A549 (cell line): ENCODE data around the gene MED13L. TPM values are rescaled to one million over a fixed set of nuclear protein-coding genes. Genes with fewer than 3 reads are reported as not detected.
A peak's percentile ranks its signal among the peaks of the same experiment; 100 is the strongest.

Experiments
- ATAC-seq, 2 experiments: fragments of 200-7000 bp in 1 of 2; fragments of >200 bp in 1 of 2; cut with Nextera tagmentation in 1 of 2; cut with Tn5 transposase in 1 of 2; 3 replicates each; pipeline versions ENCODE4 v1.8.0 to v1.9.1; 2018 to 2020; ENCODE audit warnings: mild to moderate bottlenecking in 1 of 2, moderate library complexity in 1 of 2
- CTCF ChIA-PET: fragments of 300-600 bp; sonication (Branson Sonifier 250); formaldehyde crosslinking; extraction: SDS; loops from one replicate; lab custom pipeline; 2021; ENCODE audit warnings: antibody characterized with exemption, inconsistent platforms; lab: Yijun Ruan, JAX
- POLR2A ChIA-PET: fragments of 350-600 bp; formaldehyde crosslinking; extraction: SDS; loops from one replicate; lab custom pipeline; 2021; ENCODE audit warnings: antibody characterized with exemption, inconsistent platforms; lab: Yijun Ruan, JAX
- DNase-seq, 2 experiments: peaks; one replicate each; pipeline versions ENCODE4 v3.0.0 to v3.0.0-alpha.2; 2011 to 2016; ENCODE audit warnings: low read depth in 1 of 2, low spot score in 1 of 2
- FAIRE-seq: peaks from 2 replicates; lab custom pipeline; 2011; peaks lifted over from hg19 to GRCh38; lab: Jason Lieb, UNC
- H3K27ac ChIP-seq, 2 experiments: fragments of >200 bp; sonication (Bioruptor Twin); formaldehyde crosslinking; 3 replicates each; pipeline ENCODE4 v1.5.1; 2016 to 2017
- H3K4me1 ChIP-seq: fragments of >200 bp; sonication (Bioruptor Twin); formaldehyde crosslinking; 3 replicates; pipeline ENCODE4 v1.6.1; 2016
- H3K4me2 ChIP-seq: fragments of >200 bp; sonication (Bioruptor Twin); formaldehyde crosslinking; 3 replicates; pipeline ENCODE4 v1.6.1; 2016
- H3K4me3 ChIP-seq: fragments of >200 bp; sonication (Bioruptor Twin); formaldehyde crosslinking; 3 replicates; pipeline ENCODE4 v1.5.1; 2016
- H3K9me3 ChIP-seq: fragments of >200 bp; sonication (Bioruptor Twin); formaldehyde crosslinking; 3 replicates; pipeline ENCODE4 v1.6.1; 2016
- CBX8 ChIP-seq: fragments of 200-600 bp; sonication (generic); IDR thresholded peaks from 2 replicates; pipeline ENCODE4 v1.6.1; 2016
- CHD4 ChIP-seq: fragments of 200-600 bp; sonication (generic); IDR thresholded peaks from 2 replicates; pipeline ENCODE4 v1.6.1; 2016; ENCODE audit warnings: antibody characterized with exemption, mild to moderate bottlenecking, borderline replicate concordance
- EHF ChIP-seq: fragments of 250-450 bp; sonication (Bioruptor Pico); IDR thresholded peaks from 2 replicates; pipeline ENCODE4 v1.5.0; 2020; ENCODE audit warnings: mild to moderate bottlenecking
- GATA3 ChIP-seq: IDR thresholded peaks from 2 replicates; pipeline ENCODE4 v1.6.1; 2012; ENCODE audit warnings: borderline replicate concordance
- HDAC2 ChIP-seq: fragments of 200-600 bp; sonication (generic); IDR thresholded peaks from 2 replicates; pipeline ENCODE4 v1.6.1; 2016
- HEYL ChIP-seq: fragments of 250-450 bp; sonication (Bioruptor Pico); IDR thresholded peaks from 2 replicates; pipeline ENCODE4 v1.8.0; 2021; ENCODE audit warnings: mild to moderate bottlenecking, moderate library complexity
- JUNB ChIP-seq: fragments of >200 bp; sonication (Bioruptor Twin); formaldehyde crosslinking; IDR thresholded peaks from 2 replicates; pipeline ENCODE4 v1.6.1; 2016
- KDM5A ChIP-seq: fragments of 200-600 bp; sonication (generic); IDR thresholded peaks from 2 replicates; pipeline ENCODE4 v1.6.1; 2016; ENCODE audit warnings: antibody characterized with exemption, mild to moderate bottlenecking
- MAFK ChIP-seq: fragments of 450-650 bp; IDR thresholded peaks from 2 replicates; pipeline ENCODE4 v1.6.1; 2014; ENCODE audit not compliant: partially characterized antibody
- MAZ ChIP-seq: fragments of 150-350 bp; IDR thresholded peaks from 2 replicates; pipeline ENCODE4 v1.6.1; 2014; ENCODE audit warnings: antibody characterized with exemption, low read depth, low read length, borderline replicate concordance
- MYC ChIP-seq: IDR thresholded peaks from 2 replicates; pipeline ENCODE4 v1.6.1; 2012; ENCODE audit warnings: mild to moderate bottlenecking, inconsistent platforms, low read length, improper control_type of control experiment, borderline replicate concordance
- NFE2L2 ChIP-seq: fragments of 150-350 bp; conservative IDR thresholded peaks from 2 replicates; pipeline ENCODE4 v1.6.1; 2014; ENCODE audit warnings: low read length
- NPAS2 ChIP-seq: fragments of 250-450 bp; sonication (Bioruptor Pico); IDR thresholded peaks from 2 replicates; pipeline ENCODE4 v1.8.0; 2022; ENCODE audit warnings: mild to moderate bottlenecking, moderate library complexity, borderline replicate concordance
- NR3C1 ChIP-seq: fragments of >200 bp; sonication (Bioruptor Twin); formaldehyde crosslinking; IDR thresholded peaks from 3 replicates; pipeline ENCODE4 v1.6.1; 2017
- PHF8 ChIP-seq: fragments of 200-600 bp; sonication (generic); IDR thresholded peaks from 2 replicates; pipeline ENCODE4 v1.6.1; 2016; ENCODE audit warnings: low read depth, mild to moderate bottlenecking, antibody characterized with exemption, moderate library complexity, borderline replicate concordance
- POLR2A ChIP-seq: IDR thresholded peaks from 2 replicates; pipeline ENCODE4 v1.6.1; 2012; ENCODE audit warnings: mild to moderate bottlenecking, low read length
- SMC3 ChIP-seq: fragments of >200 bp; sonication (Bioruptor Twin); formaldehyde crosslinking; IDR thresholded peaks from 3 replicates; pipeline ENCODE4 v1.6.1; 2018; ENCODE audit warnings: inconsistent platforms
- SREBF2 ChIP-seq: fragments of 450-650 bp; IDR thresholded peaks from 2 replicates; pipeline ENCODE4 v1.6.1; 2014; ENCODE audit warnings: mild to moderate bottlenecking, moderate library complexity
- TFCP2L1 ChIP-seq: fragments of 250-450 bp; sonication (Bioruptor Pico); IDR thresholded peaks from 2 replicates; pipeline ENCODE4 v1.5.0; 2021; ENCODE audit warnings: mild to moderate bottlenecking
- TP53 ChIP-seq: fragments of 250-450 bp; sonication (Bioruptor Pico); IDR thresholded peaks from 2 replicates; pipeline ENCODE4 v1.5.0; 2021; ENCODE audit warnings: mild to moderate bottlenecking, moderate library complexity
- ZNF302 ChIP-seq: fragments of 250-450 bp; sonication (Bioruptor Pico); IDR thresholded peaks from 2 replicates; pipeline ENCODE4 v1.9.0; 2021; ENCODE audit warnings: inconsistent platforms, mild to moderate bottlenecking, moderate library complexity
- WGBS: methylation state at CpG from one replicate; pipeline ENCODE4 v1.1.6; 2017; ENCODE audit errors: missing lambda C conversion rate; 5-methylcytosine and 5-hydroxymethylcytosine counted together
- polyA plus RNA-seq, 4 experiments: library from polyadenylated mRNA; depleted of rRNA in 3 of 4; stranded (reverse); fragments of >200 nt; fragmentation: RNase III in 1 of 4; extraction: RNeasy Plus Mini Kit Qiagen cat#74134 plus additional on column Dnase treatment in 1 of 4; gene quantifications; 2 replicates in 3 of 4; 3 replicates in 1 of 4; pipeline ENCODE4 v1.2.3, GENCODE V29; 2011 to 2017
- TF ChIP-seq, protein P1 (sequence below): fragments of 150-350 bp; IDR thresholded peaks from 2 replicates; pipeline ENCODE4 v1.6.1; 2014; ENCODE audit warnings: low read depth, mild to moderate bottlenecking, low read length
- TF ChIP-seq, protein P2 (sequence below): fragments of 250-450 bp; sonication (Bioruptor Pico); IDR thresholded peaks from 2 replicates; pipeline ENCODE4 v1.5.0; 2020; ENCODE audit warnings: low read depth, mild to moderate bottlenecking, moderate library complexity
- TF ChIP-seq, protein P3 (sequence below): fragments of >200 bp; sonication (Bioruptor Twin); formaldehyde crosslinking; IDR thresholded peaks from 2 replicates; pipeline ENCODE4 v1.6.1; 2016
- TF ChIP-seq, protein P4 (sequence below): IDR thresholded peaks from 2 replicates; pipeline ENCODE4 v1.6.1; 2012
- TF ChIP-seq, protein P5 (sequence below): fragments of >200 bp; sonication (Bioruptor Twin); formaldehyde crosslinking; IDR thresholded peaks from 3 replicates; pipeline ENCODE4 v1.6.1; 2016
- TF ChIP-seq, protein P6 (sequence below): IDR thresholded peaks from 2 replicates; pipeline ENCODE4 v1.6.1; 2012
- TF ChIP-seq, protein P7 (sequence below): fragments of 200-600 bp; sonication (generic); IDR thresholded peaks from 2 replicates; pipeline ENCODE4 v1.6.1; 2016; ENCODE audit warnings: antibody characterized with exemption, mild to moderate bottlenecking, moderate library complexity

MED13L gene
- polyA plus RNA-seq, 2 of the 4 experiments (the other 2 are of a cell fraction), result 23.2 to 134 TPM

DNA sequence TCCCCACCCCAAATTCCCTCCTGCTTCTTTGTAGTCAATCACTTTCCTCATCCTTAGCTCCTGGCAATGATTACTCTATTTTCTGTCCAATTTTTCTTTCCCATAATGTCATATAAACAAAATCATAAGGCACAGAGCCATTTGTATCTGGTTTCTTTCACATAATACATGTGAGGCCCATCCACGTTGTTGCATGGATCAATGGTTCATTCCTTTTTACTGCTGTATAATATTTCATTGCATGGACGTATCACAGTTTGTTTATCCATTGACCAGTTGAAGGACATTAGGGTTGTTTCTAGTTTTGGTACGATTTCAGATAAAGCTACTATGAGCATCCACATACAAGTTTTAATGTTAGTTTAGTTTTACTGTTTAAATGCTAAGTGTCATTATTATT, 13.7 kb upstream of the MED13L start:
- no peak for FAIRE-seq
- H3K4me1 ChIP-seq, result peaks cover 17% of the 10 kb centered on the region
- WGBS, result 73% methylated on average over 3 of the region's 3 CpGs
- H3K27ac ChIP-seq, result no peak overlapping the region
- H3K4me3 ChIP-seq, result no peak overlapping the region
- TF ChIP-seq ZNF302 (CRISPR knock-in tag) (no peak), MAFK (no peak), EHF (CRISPR knock-in tag) (no peak), PHF8 (no peak), GATA3 (no peak), SMC3 (no peak), HEYL (CRISPR knock-in tag) (no peak), CHD4 (no peak), MYC (no peak)
- TF ChIP-seq, protein P1, sequence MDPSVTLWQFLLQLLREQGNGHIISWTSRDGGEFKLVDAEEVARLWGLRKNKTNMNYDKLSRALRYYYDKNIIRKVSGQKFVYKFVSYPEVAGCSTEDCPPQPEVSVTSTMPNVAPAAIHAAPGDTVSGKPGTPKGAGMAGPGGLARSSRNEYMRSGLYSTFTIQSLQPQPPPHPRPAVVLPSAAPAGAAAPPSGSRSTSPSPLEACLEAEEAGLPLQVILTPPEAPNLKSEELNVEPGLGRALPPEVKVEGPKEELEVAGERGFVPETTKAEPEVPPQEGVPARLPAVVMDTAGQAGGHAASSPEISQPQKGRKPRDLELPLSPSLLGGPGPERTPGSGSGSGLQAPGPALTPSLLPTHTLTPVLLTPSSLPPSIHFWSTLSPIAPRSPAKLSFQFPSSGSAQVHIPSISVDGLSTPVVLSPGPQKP, result no peak
- TF ChIP-seq, protein P2, sequence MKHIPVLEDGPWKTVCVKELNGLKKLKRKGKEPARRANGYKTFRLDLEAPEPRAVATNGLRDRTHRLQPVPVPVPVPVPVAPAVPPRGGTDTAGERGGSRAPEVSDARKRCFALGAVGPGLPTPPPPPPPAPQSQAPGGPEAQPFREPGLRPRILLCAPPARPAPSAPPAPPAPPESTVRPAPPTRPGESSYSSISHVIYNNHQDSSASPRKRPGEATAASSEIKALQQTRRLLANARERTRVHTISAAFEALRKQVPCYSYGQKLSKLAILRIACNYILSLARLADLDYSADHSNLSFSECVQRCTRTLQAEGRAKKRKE (CRISPR knock-in tag), result no peak
- TF ChIP-seq, protein P3, sequence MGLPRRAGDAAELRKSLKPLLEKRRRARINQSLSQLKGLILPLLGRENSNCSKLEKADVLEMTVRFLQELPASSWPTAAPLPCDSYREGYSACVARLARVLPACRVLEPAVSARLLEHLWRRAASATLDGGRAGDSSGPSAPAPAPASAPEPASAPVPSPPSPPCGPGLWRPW, result no peak
- TF ChIP-seq, protein P4, sequence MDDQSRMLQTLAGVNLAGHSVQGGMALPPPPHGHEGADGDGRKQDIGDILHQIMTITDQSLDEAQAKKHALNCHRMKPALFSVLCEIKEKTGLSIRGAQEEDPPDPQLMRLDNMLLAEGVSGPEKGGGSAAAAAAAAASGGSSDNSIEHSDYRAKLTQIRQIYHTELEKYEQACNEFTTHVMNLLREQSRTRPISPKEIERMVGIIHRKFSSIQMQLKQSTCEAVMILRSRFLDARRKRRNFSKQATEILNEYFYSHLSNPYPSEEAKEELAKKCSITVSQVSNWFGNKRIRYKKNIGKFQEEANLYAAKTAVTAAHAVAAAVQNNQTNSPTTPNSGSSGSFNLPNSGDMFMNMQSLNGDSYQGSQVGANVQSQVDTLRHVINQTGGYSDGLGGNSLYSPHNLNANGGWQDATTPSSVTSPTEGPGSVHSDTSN, result no peak
- no peak for ATAC-seq
- ChIA-PET CTCF (interaction anchor here (1.0 to 1.9 kb wide), 2 partner anchors 13 to 75 kb away, joined by 3 to 10 read pairs; partner anchors contain the start of gene MED13L), POLR2A (no interaction called here)
- DNase-seq, result no peak
- no peak overlapping the region for H3K4me2 ChIP-seq
- H3K9me3 ChIP-seq, result no peaks in the 10 kb centered on the region

DNA sequence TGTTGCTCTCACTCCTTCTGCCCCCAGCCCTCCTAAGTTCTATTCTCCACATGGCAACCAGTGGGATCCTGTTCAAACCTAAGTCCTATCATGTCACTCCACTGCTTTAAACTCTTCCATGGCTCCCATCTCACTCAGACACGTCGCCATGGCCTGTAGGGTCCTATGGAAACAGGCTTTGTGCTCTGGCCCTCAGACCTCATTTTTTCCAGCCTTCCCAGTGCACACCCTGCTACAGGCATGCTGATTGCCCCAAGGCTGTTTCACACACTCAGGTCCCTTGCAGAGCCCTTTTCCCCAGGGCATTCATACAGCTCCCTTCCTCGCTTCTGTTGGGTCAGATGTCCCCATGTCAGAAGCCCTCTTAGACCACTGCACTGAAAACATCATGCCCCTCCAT, 11.2 kb upstream of the MED13L start:
- no peak for DNase-seq
- no peak overlapping the region for H3K4me3 ChIP-seq
- H3K27ac ChIP-seq, result peak overlapping the region in 1 of 2 experiments; percentile 12; a peak in 1 of 6 replicates
- CTCF ChIA-PET, result no interaction called here
- H3K9me3 ChIP-seq, result no peaks in the 10 kb centered on the region
- POLR2A ChIA-PET, result interaction anchor here (0.6 kb wide), 1 partner anchor 68 kb away, joined by 6 read pairs; no protein-coding TSS in a partner anchor
- ATAC-seq, result peak in 1 of 2 experiments; percentile 40; a peak in 2 of 6 replicates
- H3K4me1 ChIP-seq, result peaks cover 17% of the 10 kb centered on the region
- 94% methylated on average over 3 of the region's 3 CpGs for WGBS
- no peak overlapping the region for H3K4me2 ChIP-seq
- TF ChIP-seq SREBF2 (no peak), MAFK (no peak), NFE2L2 (no peak), TP53 (CRISPR knock-in tag) (no peak), POLR2A (no peak), TFCP2L1 (CRISPR knock-in tag) (no peak), MAZ (no peak), NR3C1 (no peak), KDM5A (no peak), HDAC2 (no peak), JUNB (no peak), NPAS2 (CRISPR knock-in tag) (no peak), CBX8 (no peak)
- TF ChIP-seq, protein P5, sequence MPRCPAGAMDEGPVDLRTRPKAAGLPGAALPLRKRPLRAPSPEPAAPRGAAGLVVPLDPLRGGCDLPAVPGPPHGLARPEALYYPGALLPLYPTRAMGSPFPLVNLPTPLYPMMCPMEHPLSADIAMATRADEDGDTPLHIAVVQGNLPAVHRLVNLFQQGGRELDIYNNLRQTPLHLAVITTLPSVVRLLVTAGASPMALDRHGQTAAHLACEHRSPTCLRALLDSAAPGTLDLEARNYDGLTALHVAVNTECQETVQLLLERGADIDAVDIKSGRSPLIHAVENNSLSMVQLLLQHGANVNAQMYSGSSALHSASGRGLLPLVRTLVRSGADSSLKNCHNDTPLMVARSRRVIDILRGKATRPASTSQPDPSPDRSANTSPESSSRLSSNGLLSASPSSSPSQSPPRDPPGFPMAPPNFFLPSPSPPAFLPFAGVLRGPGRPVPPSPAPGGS, result no peak
- TF ChIP-seq, protein P6, sequence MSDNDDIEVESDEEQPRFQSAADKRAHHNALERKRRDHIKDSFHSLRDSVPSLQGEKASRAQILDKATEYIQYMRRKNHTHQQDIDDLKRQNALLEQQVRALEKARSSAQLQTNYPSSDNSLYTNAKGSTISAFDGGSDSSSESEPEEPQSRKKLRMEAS, result no peak
- TF ChIP-seq, protein P7, sequence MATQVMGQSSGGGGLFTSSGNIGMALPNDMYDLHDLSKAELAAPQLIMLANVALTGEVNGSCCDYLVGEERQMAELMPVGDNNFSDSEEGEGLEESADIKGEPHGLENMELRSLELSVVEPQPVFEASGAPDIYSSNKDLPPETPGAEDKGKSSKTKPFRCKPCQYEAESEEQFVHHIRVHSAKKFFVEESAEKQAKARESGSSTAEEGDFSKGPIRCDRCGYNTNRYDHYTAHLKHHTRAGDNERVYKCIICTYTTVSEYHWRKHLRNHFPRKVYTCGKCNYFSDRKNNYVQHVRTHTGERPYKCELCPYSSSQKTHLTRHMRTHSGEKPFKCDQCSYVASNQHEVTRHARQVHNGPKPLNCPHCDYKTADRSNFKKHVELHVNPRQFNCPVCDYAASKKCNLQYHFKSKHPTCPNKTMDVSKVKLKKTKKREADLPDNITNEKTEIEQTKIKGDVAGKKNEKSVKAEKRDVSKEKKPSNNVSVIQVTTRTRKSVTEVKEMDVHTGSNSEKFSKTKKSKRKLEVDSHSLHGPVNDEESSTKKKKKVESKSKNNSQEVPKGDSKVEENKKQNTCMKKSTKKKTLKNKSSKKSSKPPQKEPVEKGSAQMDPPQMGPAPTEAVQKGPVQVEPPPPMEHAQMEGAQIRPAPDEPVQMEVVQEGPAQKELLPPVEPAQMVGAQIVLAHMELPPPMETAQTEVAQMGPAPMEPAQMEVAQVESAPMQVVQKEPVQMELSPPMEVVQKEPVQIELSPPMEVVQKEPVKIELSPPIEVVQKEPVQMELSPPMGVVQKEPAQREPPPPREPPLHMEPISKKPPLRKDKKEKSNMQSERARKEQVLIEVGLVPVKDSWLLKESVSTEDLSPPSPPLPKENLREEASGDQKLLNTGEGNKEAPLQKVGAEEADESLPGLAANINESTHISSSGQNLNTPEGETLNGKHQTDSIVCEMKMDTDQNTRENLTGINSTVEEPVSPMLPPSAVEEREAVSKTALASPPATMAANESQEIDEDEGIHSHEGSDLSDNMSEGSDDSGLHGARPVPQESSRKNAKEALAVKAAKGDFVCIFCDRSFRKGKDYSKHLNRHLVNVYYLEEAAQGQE, result no peak
- TF ChIP-seq, protein P2 (CRISPR knock-in tag), result no peak
- TF ChIP-seq, protein P1, result no peak
- no peak for FAIRE-seq
